Mucosa of descending colon (tissue), 3 donors: ENCODE measurements around the gene DCAF5. TPM values are rescaled to one million over a fixed set of nuclear protein-coding genes. Genes with fewer than 3 reads are reported as not detected.

Source experiments
- ATAC-seq: fragments of 200-7000 bp; cut with Tn5 transposase; one replicate; pipeline ENCODE4 v1.9.1; 2020; ENCODE audit warnings: mild to moderate bottlenecking, moderate library complexity
- DNase-seq, 3 donors: peaks; one replicate each; pipeline ENCODE4 v3.0.0-alpha.2; 2020
- H3K36me3 ChIP-seq: fragments of 200-600 bp; one replicate; pipeline ENCODE4 v1.8.0; 2021; ENCODE audit warnings: low read depth, mild to moderate bottlenecking
- H3K4me1 ChIP-seq: fragments of 200-600 bp; one replicate; pipeline ENCODE4 v1.8.0; 2021; ENCODE audit warnings: low read depth, mild to moderate bottlenecking
- H3K4me3 ChIP-seq: fragments of 200-600 bp; one replicate; pipeline ENCODE4 v1.8.0; 2021; ENCODE audit warnings: mild to moderate bottlenecking
- H3K9me3 ChIP-seq: fragments of 200-600 bp; one replicate; pipeline ENCODE4 v1.8.0; 2021; ENCODE audit warnings: mild to moderate bottlenecking
- CTCF ChIP-seq: fragments of 200-600 bp; IDR thresholded peaks from one replicate; pipeline ENCODE4 v1.8.0; 2022; ENCODE audit warnings: antibody characterized with exemption, mild to moderate bottlenecking
- intact Hi-C, 2 donors: fragments of 100-400 bp; cut with DNase I in 1 of 2; cut with micrococcal nuclease in 1 of 2; formaldehyde crosslinking; loops; one replicate each; pipeline versions ENCODE4 v1.11.0 to v1.11.1; 2022; cut with DNase I, micrococcal nuclease
- total RNA-seq, 3 donors: library from RNA; stranded (reverse); fragmentation: NEBNext Ultra II Directional in 2 of 3; extraction: Animal tissue kit (Norgen Biotek cat#: 25700) in 2 of 3; gene quantifications; one replicate each; pipeline versions ENCODE4 v1.2.1 to v1.2.4, GENCODE V29; 2021 to 2023
- donor health status: DM: no; HTN: no; CAD: no; lungs with moderate emphysema.
- donor health status: DM: no; HTN: no; CAD: no.
- donor health status: DM: no; HTN: yes; CAD: no.

The DCAF5 gene
- total RNA-seq, 3 donors from 2014 or later: 36.4 to 71.4 (median 46.9) TPM

GRCh38 chr14:69084023-69084422 lies 68.9 kb downstream of the DCAF5 start:
- no peaks in the 10 kb centered on the region for H3K36me3 ChIP-seq
- no peak for TF ChIP-seq CTCF
- H3K4me3 ChIP-seq: no peak overlapping the region
- no peaks in the 10 kb centered on the region for H3K4me1 ChIP-seq
- intact Hi-C loops: loop anchor here in 1 of 2 donors (10.0 kb wide), 1 partner anchor 119 kb away; no protein-coding TSS in a partner anchor
- ATAC-seq (no peak), DNase-seq (no peak)
- no peaks in the 10 kb centered on the region for H3K9me3 ChIP-seq

DNA sequence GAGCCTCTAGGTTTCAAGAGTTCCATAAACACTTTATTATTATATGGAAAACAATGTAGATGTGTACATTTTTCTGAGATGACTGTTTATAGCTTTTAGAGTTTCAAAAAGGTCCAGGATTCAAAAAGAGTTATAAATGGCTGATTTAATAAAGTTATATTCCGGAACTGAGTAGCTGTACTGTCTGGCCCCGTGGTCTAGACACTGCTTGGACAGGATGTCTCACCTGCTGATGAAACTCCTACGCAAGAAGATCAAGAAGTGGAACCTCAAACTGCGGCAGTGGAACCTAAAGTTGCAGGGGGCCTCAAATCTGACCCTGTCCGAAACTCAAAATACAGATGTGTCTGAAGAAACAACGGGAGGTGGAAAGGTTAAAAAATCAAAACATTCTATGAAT lies 69.7 kb downstream of the DCAF5 start:
- TF ChIP-seq CTCF: no peak
- ATAC-seq (no peak), DNase-seq (no peak)
- intact Hi-C loops: loop anchor here in 1 of 2 donors (10.0 kb wide), 1 partner anchor 118 kb away; no protein-coding TSS in a partner anchor
- Histone ChIP-seq H3K4me3 (no peak overlapping the region), H3K4me1 (no peaks in the 10 kb centered on the region), H3K36me3 (no peaks in the 10 kb centered on the region), H3K9me3 (no peaks in the 10 kb centered on the region)

DNA sequence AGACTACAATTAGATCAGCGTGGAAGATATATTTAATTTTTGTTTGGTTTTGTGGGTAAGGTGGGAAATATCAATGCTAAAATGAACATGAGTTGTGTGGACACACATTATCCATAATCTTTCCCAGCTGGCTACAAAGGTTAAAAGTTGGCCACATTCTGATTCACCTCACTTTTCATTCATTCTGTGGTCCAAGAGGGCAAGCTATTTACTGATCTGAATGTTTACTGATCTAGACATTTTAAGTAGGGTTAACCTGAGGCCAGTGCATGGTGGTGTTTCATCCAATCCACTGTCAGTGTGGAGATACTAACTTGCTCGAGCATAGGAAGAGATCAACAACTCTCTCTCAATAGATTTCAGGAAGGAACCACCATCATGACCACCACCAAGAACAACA lies 71.6 kb downstream of the DCAF5 start:
- Histone ChIP-seq H3K36me3 (no peaks in the 10 kb centered on the region), H3K4me3 (no peak overlapping the region), H3K4me1 (no peaks in the 10 kb centered on the region), H3K9me3 (no peaks in the 10 kb centered on the region)
- no peak for TF ChIP-seq CTCF
- DNase-seq (no peak), ATAC-seq (no peak)
- intact Hi-C loops: loop anchor here in 1 of 2 donors (10.0 kb wide), 1 partner anchor 116 kb away; no protein-coding TSS in a partner anchor

DNA sequence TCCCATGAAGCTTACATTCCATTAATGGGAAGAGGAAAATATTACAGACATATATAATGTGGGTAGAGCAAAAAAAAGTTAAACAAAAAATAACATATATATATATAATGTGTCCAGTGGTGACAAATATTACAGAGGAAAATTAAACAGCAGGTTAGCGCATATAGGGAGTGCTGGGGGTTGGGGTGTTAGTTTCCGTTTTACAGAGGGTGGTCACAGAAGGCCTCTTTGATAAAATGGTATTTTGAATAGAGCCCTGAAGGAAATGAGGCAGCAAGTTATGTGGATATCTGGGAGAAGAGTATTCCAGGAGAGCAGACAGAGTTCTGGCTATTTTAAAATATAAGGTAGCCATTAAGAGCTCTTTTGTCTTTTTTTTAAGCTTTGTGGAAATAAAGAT lies 73.2 kb downstream of the DCAF5 start:
- intact Hi-C loops: loop anchor here in 1 of 2 donors (10.0 kb wide), 1 partner anchor 115 kb away; no protein-coding TSS in a partner anchor
- DNase-seq (no peak), ATAC-seq (no peak)
- H3K4me3 ChIP-seq: no peak overlapping the region
- no peak for TF ChIP-seq CTCF
- no peaks in the 10 kb centered on the region for H3K36me3 ChIP-seq
- H3K9me3 ChIP-seq: no peaks in the 10 kb centered on the region
- H3K4me1 ChIP-seq: no peaks in the 10 kb centered on the region

- intact Hi-C loops: no loop called here
- Histone ChIP-seq H3K9me3 (no peaks in the 10 kb centered on the region), H3K36me3 (no peaks in the 10 kb centered on the region), H3K4me3 (no peak overlapping the region), H3K4me1 (no peaks in the 10 kb centered on the region)
- DNase-seq: no peak
- TF ChIP-seq CTCF: no peak
- no peak for ATAC-seq
Observed at GRCh38 chr14:69079188-69079742, 73.7 kb downstream of the DCAF5 start.
